Measurements from ENCODE around the gene LAMA2.

The LAMA2 gene

GRCh38 chr6:129565811-129566210 is 682.9 kb downstream of the LAMA2 start:
- no peak overlapping the region for H2AFZ ChIP-seq (ENCODE audit: low read length)
- DNase-seq = no peak
- no peaks in the 10 kb centered on the region for H4K20me1 ChIP-seq (ENCODE audit: insufficient read depth, low read length)
- H3K27ac ChIP-seq (ENCODE audit: low read length) = no peak overlapping the region
- H3K79me2 ChIP-seq (ENCODE audit: low read length) = no peaks in the 10 kb centered on the region
- H3K4me1 ChIP-seq (ENCODE audit: low read length) = no peaks in the 10 kb centered on the region
- H3K9me3 ChIP-seq (replicated peaks; ENCODE audit: insufficient read depth, low read length) = no peaks in the 10 kb centered on the region
- H3K36me3 ChIP-seq (replicated peaks; ENCODE audit: insufficient read depth, low read length) = no peaks in the 10 kb centered on the region
- TF ChIP-seq CTCF (IDR thresholded peaks at IDR 0.05; ENCODE audit: low read length) (no peak), EZH2 (optimal IDR thresholded peaks at IDR 0.05; ENCODE audit: low read depth, low read length) (no peak), EZH2phosphoT487 (IDR thresholded peaks at IDR 0.05; ENCODE audit: low read length) (no peak)
- no peaks in the 10 kb centered on the region for H3F3A ChIP-seq (ENCODE audit: insufficient read depth, low read length)
- H3K9ac ChIP-seq (ENCODE audit: low read length) = no peak overlapping the region
- no peak overlapping the region for H3K4me2 ChIP-seq (ENCODE audit: low read depth, low read length)
- H3K4me3 ChIP-seq (ENCODE audit: low read length) = no peak overlapping the region
- H3K27me3 ChIP-seq (replicated peaks; ENCODE audit: insufficient read depth, low read length) = no peaks in the 10 kb centered on the region
- H3K9me2 ChIP-seq (replicated peaks; ENCODE audit: insufficient read depth, low read length) = no peaks in the 10 kb centered on the region
